Large intestine (tissue), 12 donors: ENCODE data around the gene FUS. TPM values are rescaled to one million over a fixed set of nuclear protein-coding genes. Genes with fewer than 3 reads are reported as not detected.

Experiments used
- DNase-seq, 2 donors: peaks; one replicate each; pipeline versions ENCODE4 v3.0.0 to v3.0.0-alpha.2; 2013
- H3K27ac ChIP-seq: one replicate; pipeline ENCODE4 v1.5.1; 2013; ENCODE audit warnings: low read length
- H3K27me3 ChIP-seq: 2 replicates; pipeline ENCODE4 v1.6.1; 2013; ENCODE audit warnings: low read length; ENCODE audit not compliant: control insufficient read depth, insufficient read depth
- H3K36me3 ChIP-seq: 2 replicates; pipeline ENCODE4 v1.6.1; 2013; ENCODE audit warnings: low read length; ENCODE audit not compliant: control insufficient read depth, insufficient read depth
- H3K4me1 ChIP-seq: one replicate; pipeline ENCODE4 v1.6.1; 2013; ENCODE audit warnings: low read length; ENCODE audit not compliant: control insufficient read depth, insufficient read depth
- H3K4me3 ChIP-seq: one replicate; pipeline ENCODE4 v1.5.1; 2013; ENCODE audit warnings: low read length
- H3K9me3 ChIP-seq: one replicate; pipeline ENCODE4 v1.6.1; 2013; ENCODE audit warnings: mild to moderate bottlenecking, low read depth, low read length, moderate library complexity; ENCODE audit not compliant: control insufficient read depth
- WGBS: methylation state at CpG from one replicate; pipeline ENCODE4 v1.1.5; 2013; ENCODE audit warnings: low lambda C conversion rate; ENCODE audit not compliant: insufficient coverage; 5-methylcytosine and 5-hydroxymethylcytosine counted together
- long read RNA-seq, 11 donors: transcript quantifications; one replicate each; lab custom pipeline, GENCODE V29; 2026
- polyA plus RNA-seq: library from polyadenylated mRNA; unstranded; fragments of 120-200 nt; gene quantifications from one replicate; pipeline ENCODE4 v1.2.1, GENCODE V29; 2013

The FUS gene
- polyA plus RNA-seq: 494 TPM
- long read RNA-seq, donor 1, full-length matches to known transcripts: 36 of 75 reads
- long read RNA-seq, donor 1, partial matches to known transcripts: 39 of 75 reads
- long read RNA-seq, donor 1, other reads (novel, unspliced or antisense): 0 of 75 reads
- long read RNA-seq, donor 2, full-length matches to known transcripts: 90 of 264 reads
- long read RNA-seq, donor 2, partial matches to known transcripts: 174 of 264 reads
- long read RNA-seq, donor 2, other reads (novel, unspliced or antisense): 0 of 264 reads
- long read RNA-seq, donor 3: 0 reads
- long read RNA-seq, donor 4, partial matches to known transcripts: 5 of 10 reads
- long read RNA-seq, donor 4, other reads (novel, unspliced or antisense): 0 of 10 reads
- long read RNA-seq, donor 5, full-length matches to known transcripts: 40 of 58 reads
- long read RNA-seq, donor 5, partial matches to known transcripts: 18 of 58 reads
- long read RNA-seq, donor 5, other reads (novel, unspliced or antisense): 0 of 58 reads
- long read RNA-seq, donor 6, full-length matches to known transcripts: 49 of 128 reads
- long read RNA-seq, donor 6, partial matches to known transcripts: 79 of 128 reads
- long read RNA-seq, donor 6, other reads (novel, unspliced or antisense): 0 of 128 reads
- long read RNA-seq, donor 7, full-length matches to known transcripts: 29 of 80 reads
- long read RNA-seq, donor 7, partial matches to known transcripts: 51 of 80 reads
- long read RNA-seq, donor 7, other reads (novel, unspliced or antisense): 0 of 80 reads
- long read RNA-seq, donor 8, full-length matches to known transcripts: 74 of 207 reads
- long read RNA-seq, donor 8, partial matches to known transcripts: 133 of 207 reads
- long read RNA-seq, donor 8, other reads (novel, unspliced or antisense): 0 of 207 reads
- long read RNA-seq, donor 9, full-length matches to known transcripts: 33 of 105 reads
- long read RNA-seq, donor 9, partial matches to known transcripts: 72 of 105 reads
- long read RNA-seq, donor 9, other reads (novel, unspliced or antisense): 0 of 105 reads
- long read RNA-seq, donor 10, full-length matches to known transcripts: 49 of 149 reads
- long read RNA-seq, donor 10, partial matches to known transcripts: 100 of 149 reads
- long read RNA-seq, donor 10, other reads (novel, unspliced or antisense): 0 of 149 reads
- long read RNA-seq, donor 11, full-length matches to known transcripts: 42 of 115 reads
- long read RNA-seq, donor 11, partial matches to known transcripts: 73 of 115 reads
- long read RNA-seq, donor 11, other reads (novel, unspliced or antisense): 0 of 115 reads

DNA sequence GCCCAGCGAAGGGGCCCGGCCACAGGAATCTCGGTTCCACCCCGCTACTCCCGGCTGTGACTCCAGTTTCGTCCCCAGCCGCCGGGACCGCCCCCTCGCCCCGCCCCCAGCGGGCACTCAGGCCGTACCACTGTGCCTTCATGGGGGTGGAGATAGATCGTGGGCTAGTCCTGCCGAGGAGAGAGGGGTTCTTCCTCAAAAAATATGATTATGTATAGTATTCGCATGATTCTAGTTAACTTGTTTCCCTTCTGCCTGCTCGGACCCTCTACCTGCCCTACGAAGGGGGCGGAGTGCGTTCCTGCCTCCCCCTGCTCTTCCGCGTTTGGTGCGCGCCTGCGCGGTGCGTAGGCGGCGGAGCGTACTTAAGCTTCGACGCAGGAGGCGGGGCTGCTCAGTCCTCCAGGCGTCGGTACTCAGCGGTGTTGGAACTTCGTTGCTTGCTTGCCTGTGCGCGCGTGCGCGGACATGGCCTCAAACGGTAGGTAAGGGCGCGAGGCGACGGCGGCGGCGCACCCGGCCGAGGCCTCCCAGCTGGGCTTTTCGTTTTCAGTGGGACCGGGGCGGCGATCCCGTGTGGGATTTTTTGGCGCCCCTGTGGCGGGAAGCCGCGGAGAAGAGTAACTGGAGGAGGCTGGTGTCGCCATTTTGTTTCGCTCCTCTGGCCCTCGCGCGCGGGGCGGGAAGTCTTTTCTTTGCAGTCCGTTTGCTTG, at the start of gene FUS:
Gene FUS (plus strand): TSS at position 393 of the 713 bp plus-strand sequence. CDS start 76 bp downstream, at position 469.
- Histone ChIP-seq H3K4me1 (peaks cover 12% of the 10 kb centered on the region), H3K36me3 (peaks cover 28% of the 10 kb centered on the region), H3K9me3 (no peaks in the 10 kb centered on the region), H3K27ac (peak within 1 kb of the TSS; percentile 94), H3K27me3 (no peaks in the 10 kb centered on the region), H3K4me3 (peak within 1 kb of the TSS; percentile 96)
- peak; percentile 94 to 95 for DNase-seq
- no CpG with 5 or more reads among the region's 69 CpGs for WGBS

DNA sequence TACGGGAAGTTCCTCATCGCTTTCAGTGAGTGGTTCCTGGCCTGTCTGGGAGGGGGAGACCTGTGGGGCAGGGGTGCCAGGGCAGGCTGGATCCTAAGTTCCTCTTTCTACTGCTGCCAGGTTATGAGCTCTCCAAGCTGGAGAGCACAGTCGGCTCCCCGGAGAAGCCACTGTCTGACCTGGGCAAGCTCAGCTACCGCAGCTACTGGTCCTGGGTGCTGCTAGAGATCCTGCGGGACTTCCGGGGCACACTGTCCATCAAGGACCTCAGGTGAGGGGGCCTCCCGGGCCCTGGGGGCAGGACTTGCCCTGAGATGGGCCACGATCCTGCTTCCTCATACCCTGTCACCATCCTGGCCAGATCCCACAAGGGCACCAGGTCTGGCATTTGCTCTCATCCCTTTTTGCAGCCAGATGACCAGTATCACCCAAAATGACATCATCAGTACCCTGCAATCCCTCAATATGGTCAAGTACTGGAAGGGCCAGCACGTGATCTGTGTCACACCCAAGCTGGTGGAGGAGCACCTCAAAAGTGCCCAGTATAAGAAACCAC, 49.5 kb upstream of the FUS start:
- no peak for DNase-seq
- Histone ChIP-seq H3K4me3 (no peak overlapping the region), H3K27me3 (no peaks in the 10 kb centered on the region), H3K9me3 (no peaks in the 10 kb centered on the region), H3K27ac (peak overlapping the region; percentile 97), H3K4me1 (peaks cover 67% of the 10 kb centered on the region), H3K36me3 (peaks cover 72% of the 10 kb centered on the region)
- WGBS: no CpG with 5 or more reads among the region's 10 CpGs

DNA sequence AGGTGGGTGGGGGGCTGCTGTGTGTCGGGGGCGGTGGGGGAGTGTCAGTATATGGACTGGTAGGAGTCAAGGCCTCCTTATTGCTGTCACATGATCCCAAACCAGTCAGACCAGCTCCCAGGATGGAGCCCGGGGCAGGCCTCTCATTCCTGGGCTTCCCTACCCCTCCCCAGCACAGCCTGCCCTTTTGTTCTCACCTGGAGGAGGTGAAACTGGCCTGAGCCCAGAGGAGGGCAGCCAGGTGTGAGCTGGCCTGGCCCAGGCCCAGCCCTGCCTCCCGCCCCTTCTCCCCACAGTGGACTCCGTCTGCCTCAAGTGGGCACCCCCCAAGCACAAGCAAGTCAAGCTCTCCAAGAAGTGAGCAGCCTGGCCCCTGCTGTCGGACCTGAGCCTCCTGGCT, 49.0 kb upstream of the FUS start:
- Histone ChIP-seq H3K36me3 (peaks cover 72% of the 10 kb centered on the region), H3K4me3 (peak overlapping the region; percentile 17), H3K27ac (peak overlapping the region; percentile 97), H3K27me3 (no peaks in the 10 kb centered on the region), H3K4me1 (peaks cover 70% of the 10 kb centered on the region), H3K9me3 (no peaks in the 10 kb centered on the region)
- no CpG with 5 or more reads among the region's 6 CpGs for WGBS
- DNase-seq: peak; percentile 90 to 94

DNA sequence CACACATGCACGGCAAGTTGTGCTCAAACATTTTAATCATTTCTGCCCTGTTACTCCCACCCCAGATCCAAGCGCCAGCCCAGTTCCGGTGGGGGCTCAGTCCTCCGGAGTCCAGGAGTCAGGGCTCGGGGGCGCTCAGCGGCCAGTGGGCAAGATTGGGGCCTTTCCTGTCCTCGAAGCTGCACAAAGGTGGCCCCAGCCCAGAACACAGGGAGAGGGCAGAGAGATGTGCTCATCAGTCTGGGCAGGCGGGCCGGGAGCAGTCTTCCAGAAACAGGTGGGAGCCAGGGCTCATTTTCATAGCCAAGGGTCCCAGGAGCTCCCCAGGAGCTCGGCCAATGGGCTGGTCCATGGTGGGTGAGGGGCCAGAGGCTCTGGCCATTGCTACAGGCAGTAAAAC, 48.5 kb upstream of the FUS start:
- Histone ChIP-seq H3K4me3 (peak overlapping the region; percentile 17), H3K36me3 (peaks cover 67% of the 10 kb centered on the region), H3K27me3 (no peaks in the 10 kb centered on the region), H3K27ac (peak overlapping the region; percentile 97), H3K9me3 (no peaks in the 10 kb centered on the region), H3K4me1 (peaks cover 75% of the 10 kb centered on the region)
- WGBS: no CpG with 5 or more reads among the region's 11 CpGs
- no peak for DNase-seq

DNA sequence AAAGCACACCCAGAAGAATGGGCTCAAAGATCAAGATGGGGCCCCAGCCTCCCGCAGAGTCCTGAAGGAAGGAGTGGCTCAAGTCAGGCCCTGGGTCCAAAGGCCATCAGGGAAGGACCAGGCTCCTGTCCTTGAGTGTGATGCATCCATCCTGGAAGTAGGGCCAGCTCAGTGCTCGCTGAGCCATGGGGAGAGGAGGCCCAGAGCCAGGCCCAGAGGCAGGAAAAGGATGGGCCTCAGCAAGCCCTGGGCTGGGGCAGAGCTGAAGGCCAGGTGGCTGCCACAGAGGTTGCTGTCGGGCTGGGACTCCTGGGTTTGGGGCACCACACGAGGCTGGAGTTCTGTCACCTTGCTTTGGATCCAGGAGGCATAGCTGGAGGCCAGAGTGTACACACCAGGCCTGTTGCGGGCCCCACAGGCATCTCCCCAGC, 48.1 kb upstream of the FUS start:
- H3K4me3 ChIP-seq: no peak overlapping the region
- peak; percentile 93 to 97 for DNase-seq
- no peaks in the 10 kb centered on the region for H3K9me3 ChIP-seq
- H3K27me3 ChIP-seq: no peaks in the 10 kb centered on the region
- H3K4me1 ChIP-seq: peaks cover 78% of the 10 kb centered on the region
- WGBS: no CpG with 5 or more reads among the region's 5 CpGs
- peak overlapping the region; percentile 97 for H3K27ac ChIP-seq
- H3K36me3 ChIP-seq: peaks cover 65% of the 10 kb centered on the region

DNA sequence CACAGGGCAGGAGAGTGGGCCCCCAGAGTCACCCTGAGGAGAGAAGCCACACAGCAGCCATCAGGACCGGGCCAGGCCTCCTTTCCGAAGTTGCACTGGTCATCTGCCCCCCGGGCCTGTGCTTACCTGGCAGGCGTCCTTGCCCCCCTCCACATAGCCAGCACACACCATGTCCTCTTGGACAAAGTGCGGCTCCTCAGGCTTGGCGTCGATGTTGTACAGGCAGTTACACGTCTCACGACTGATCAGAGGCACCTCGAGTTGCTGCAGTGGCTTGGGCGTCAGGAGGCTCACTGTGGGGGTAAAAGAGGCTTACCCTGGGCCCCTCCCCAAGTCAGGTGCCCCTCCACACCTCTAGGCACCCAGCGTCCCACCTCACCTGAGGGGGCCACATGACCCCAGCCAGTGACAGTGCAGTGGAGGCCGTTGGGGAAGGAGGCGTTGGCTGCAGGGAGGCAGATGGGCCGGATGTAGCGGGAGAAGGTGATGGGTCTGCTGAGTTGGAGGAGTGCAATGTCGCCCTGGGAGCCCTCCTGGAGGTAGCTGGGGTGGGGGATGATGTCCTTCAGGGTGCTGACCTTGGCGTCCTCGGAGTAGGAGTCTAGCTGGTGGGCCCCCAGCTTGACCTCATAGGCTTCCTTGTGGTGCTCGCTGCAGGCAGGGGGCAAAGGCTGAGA, 47.5 kb upstream of the FUS start:
- H3K4me3 ChIP-seq: no peak overlapping the region
- no peak for DNase-seq
- no CpG with 5 or more reads among the region's 20 CpGs for WGBS
- H3K9me3 ChIP-seq: no peaks in the 10 kb centered on the region
- H3K36me3 ChIP-seq: peaks cover 59% of the 10 kb centered on the region
- peaks cover 75% of the 10 kb centered on the region for H3K4me1 ChIP-seq
- H3K27ac ChIP-seq: peak overlapping the region; percentile 97
- H3K27me3 ChIP-seq: no peaks in the 10 kb centered on the region

DNA sequence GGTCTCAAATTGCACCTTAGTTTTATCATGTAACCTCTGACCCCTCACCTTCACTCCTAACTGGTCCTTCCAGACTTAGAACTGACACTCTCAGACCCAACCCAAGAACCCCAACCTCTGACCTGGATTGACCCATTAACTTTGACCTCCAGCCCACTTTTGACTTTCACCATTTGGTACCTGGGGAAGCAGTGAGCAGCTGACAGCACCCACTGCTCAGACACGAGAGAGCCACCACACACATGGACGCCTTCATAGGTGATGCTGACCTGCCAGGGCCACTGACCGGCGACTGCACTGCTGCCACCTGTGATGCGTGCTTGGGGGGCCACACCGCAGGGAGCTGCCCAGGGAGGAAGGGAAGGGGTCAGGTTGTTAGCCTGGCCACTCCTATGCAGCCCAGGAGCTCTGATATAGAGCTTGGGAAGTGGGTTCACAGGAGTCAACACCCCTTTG, 46.9 kb upstream of the FUS start:
- no peak for DNase-seq
- Histone ChIP-seq H3K4me3 (peak overlapping the region; percentile 80), H3K9me3 (no peaks in the 10 kb centered on the region), H3K27ac (peak overlapping the region; percentile 97), H3K27me3 (no peaks in the 10 kb centered on the region), H3K4me1 (peaks cover 71% of the 10 kb centered on the region), H3K36me3 (peaks cover 53% of the 10 kb centered on the region)
- WGBS: no CpG with 5 or more reads among the region's 6 CpGs

DNA sequence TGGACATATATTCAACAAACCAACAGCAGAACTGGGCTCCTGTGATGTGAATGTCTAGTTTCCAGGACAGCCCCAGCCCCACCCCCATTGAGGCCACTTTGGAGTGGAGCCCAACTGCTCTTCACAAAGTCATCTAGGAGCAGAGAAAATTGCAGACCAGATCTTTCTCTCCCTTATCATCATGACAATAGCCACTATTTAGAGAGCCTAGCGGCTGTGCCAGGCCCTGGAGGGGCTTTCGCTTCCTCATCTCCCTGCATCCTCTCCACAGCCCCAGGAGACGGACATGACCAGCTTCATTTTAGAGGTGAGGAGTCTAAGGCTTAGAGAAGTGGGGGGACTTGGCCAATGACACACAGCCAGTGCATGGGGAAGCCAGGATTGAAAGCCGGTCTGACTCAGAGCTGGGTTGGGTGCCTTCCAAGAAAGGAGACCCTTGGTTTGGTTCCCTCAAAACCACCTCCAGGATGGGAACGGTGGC, 45.8 kb upstream of the FUS start:
- H3K27ac ChIP-seq: peak overlapping the region; percentile 97
- peak overlapping the region; percentile 80 for H3K4me3 ChIP-seq
- no CpG with 5 or more reads among the region's 5 CpGs for WGBS
- no peaks in the 10 kb centered on the region for H3K27me3 ChIP-seq
- H3K9me3 ChIP-seq: no peaks in the 10 kb centered on the region
- peaks cover 71% of the 10 kb centered on the region for H3K4me1 ChIP-seq
- peaks cover 50% of the 10 kb centered on the region for H3K36me3 ChIP-seq
- DNase-seq: peak in 1 of 2 donors; percentile 26
